GM19438 (cell line): ENCODE measurements around the gene STAG1.
"Not testable (repeated sequence)": the region's sequence is repeated elsewhere in the genome, so short reads cannot be mapped to it uniquely, and the experiment has no call there.

ENCODE experiments used
- ATAC-seq: cut with Tn5 transposase; IDR thresholded peaks from one replicate; pipeline ENCODE4 v1.9.1; 2021; ENCODE audit warnings: low read depth; ENCODE audit not compliant: unreplicated experiment

STAG1 gene

DNA sequence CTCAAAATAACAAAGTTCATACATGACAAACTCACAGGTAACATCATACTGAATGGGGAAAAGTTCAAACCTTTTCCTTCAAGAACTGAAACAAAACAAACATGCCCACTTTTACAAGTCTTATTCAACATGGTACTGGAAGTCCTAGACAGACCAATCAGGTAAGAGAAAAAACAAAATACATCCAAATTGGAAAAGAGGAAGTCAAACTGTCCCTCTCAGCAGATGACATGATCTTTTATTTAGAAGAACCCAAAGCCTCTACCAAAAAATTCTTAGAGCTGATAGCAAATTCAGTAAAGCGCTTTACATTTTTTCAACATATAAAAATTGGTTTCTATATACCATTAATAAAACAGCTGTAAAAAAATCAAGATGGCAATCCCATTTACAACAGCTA is 219.4 kb downstream of the STAG1 start:
- ATAC-seq, result no peak

DNA sequence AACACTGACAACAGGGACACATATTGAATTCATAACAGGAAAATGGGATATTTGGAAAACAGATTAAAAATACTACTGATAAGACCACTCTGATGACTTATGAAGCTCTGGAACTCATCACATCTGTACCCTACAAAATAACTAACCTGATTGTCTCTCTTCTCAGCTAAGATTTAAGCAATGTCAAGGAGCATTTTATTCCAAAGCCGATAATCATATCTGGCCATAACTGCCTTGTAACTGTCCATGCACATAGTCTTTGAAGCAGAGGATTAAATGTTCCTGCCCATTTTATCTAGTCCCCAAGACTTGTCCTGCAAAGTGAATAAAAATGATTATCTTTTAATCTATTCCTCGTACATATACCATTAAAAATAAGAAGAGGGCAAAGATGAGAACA is 234.1 kb downstream of the STAG1 start:
- no peak for ATAC-seq

DNA sequence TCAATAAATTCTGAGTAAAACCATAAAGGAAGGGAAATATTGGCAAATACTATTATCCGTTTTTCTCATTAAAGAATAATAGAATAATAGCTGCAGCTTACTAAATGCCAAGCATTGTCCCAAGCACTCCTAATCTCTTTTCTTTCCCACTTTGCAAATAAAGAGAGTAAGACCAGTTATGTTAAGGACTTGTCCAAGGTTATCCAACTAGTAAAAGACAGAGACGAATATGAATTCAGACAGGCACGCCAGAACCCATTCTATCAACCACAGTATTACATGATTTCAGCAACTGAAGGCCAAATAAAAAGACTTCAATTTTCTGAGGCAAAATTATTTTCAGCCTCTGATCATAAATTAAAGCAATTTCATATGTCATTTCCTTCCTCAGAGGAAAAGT is 235.5 kb downstream of the STAG1 start:
- no peak for ATAC-seq

DNA sequence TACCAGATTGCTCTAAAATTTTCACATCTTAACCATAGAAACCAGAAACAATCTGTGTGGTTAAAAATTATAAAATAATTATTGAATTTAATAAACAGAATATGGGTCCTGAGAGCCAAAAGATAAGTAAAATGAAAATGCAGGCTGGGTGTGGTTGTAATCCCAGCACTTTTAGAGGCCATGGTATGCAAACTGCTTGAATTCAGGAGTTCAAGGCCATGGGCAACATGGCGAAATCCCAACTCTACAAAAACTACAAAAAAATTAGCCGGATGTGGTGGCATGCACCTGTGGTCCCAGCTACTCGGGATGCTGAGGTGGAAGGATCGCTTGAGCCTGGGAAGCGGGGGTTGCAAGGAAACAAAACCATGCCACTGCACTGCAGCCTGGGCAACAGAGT is 236.1 kb downstream of the STAG1 start:
- ATAC-seq, result no peak

DNA sequence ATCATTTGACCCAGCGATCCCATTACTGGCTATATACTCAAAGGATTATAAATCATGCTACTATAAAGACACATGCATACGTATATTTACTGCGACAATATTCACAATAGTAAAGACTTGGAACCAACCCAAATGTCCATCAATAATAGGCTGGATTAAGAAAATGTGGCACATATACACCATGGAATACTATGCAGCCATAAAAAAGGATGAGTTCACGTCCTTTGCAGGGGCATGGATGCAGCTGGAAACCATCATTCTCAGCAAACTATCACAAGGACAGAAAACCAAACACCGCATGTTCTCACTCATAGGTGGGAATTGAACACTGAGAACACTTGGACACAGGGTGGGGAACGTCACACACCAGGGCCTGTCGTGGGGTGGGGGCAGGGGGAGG is 237.6 kb downstream of the STAG1 start:
- ATAC-seq, result not testable (repeated sequence)

DNA sequence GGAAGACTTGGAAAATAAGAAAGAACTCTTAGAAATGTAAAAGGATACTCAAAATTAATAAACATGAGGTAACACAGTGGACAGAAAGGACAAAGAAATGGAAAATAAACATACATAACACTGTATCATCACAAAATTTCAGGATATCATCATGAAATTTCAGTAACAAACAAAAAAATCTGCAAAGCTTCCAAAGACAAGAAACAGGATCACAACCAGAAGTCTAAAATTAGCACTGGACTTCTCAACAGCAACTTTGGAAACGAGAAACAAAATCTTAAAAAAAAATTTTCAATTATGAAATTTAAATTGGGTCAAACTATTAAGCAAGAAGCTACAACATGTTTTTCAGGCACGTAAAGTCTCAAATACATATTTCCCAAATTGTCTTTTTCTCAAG is 238.8 kb downstream of the STAG1 start:
- ATAC-seq, result no peak

DNA sequence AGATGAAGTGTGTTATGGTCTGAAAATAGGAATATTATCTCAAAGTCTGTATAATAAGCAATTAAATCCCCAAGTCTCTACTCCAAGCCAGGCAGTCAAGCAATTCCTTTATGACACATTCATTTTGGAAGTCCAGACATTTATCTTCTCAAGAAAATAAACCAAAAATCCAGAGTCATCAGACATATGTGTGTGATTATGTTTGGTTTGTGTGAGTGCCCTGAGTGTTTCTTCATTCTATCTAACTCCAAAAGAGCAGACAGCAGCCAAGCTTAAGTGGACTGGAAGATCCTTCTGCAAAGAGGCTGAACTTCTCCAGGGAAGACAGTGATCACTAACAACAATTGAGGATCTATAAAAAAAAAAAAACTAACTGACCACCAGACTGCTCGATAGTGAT is 239.8 kb downstream of the STAG1 start:
- no peak for ATAC-seq

DNA sequence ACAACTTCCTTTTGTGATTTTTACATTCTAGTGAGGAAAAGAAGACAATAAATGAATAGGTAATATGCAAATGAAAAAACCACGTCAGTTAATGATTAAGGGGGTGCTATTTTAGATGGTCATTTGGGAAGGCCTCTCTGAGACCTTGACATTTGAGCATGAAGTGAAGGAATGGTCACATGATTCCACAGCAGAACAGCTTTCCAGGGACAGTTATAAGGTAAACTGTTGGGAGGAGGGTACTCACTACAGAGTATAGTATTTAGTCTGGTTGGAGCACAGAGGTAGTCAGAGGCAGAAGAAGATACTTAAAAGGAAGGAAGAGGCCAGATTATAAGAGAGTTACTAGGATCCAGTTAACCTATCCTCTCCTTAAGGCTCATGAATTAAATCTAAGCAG is 246.5 kb downstream of the STAG1 start:
- no peak for ATAC-seq

DNA sequence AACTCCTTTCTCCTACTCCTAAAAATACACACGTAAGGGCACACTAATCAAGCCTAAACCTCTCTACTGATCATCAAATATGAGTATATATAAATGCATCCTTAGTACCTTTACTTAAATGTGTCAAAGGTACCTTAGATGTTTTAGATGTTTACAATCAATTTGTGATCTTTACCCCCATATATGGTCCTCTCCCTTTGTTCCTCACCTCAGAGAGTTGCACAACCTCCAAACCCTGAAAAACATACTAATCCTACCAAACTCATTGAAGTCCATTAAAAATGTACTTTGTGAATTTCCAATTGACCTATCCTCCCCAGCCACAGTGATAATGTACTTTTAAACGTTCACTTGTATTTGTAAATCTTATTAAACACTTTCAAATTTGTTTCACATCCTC is 249.1 kb downstream of the STAG1 start:
- ATAC-seq, result no peak

DNA sequence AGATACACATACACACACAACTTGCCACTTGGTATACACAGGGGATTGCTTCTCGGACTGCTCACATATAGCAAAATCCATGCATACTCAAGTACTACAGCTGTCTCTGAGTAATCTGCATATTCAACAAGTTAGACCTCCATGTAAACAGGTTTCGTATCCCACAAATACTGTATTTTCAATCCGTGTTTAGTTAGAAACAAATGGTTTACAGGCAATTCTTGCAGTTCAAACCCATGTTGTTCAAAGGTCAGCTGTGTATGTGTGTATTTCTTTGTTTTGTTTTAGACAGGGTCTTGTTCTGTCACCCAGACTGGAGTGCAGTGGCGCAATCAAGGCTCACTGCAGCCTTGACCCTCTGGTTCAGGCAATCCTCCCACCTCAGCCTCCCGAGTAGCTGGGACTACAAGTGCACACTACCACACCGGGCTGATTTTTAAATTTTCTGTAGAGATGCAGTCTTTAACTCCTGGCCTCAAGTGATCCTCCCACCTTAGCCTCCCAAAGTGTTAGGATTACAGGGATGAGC is 253.2 kb downstream of the STAG1 start:
- no peak for ATAC-seq

DNA sequence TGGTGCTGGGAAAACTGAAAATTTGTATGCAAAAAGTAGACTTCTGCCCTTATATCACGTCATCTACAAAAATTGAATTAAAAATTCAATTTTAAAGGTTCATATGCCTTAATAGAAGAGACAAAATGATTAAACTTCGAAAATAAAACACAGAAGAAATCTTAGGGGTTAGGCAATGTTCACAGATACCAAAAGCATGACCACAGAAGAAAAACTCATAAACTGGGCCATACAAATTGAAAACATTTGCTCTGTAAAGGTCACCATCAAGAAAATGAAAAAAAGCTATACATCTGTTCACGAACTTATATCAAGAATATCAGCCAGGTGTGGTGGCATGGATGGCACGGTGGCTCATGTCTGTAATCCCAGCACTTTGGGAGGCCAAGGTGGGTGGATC is 257.0 kb downstream of the STAG1 start:
- no peak for ATAC-seq

DNA sequence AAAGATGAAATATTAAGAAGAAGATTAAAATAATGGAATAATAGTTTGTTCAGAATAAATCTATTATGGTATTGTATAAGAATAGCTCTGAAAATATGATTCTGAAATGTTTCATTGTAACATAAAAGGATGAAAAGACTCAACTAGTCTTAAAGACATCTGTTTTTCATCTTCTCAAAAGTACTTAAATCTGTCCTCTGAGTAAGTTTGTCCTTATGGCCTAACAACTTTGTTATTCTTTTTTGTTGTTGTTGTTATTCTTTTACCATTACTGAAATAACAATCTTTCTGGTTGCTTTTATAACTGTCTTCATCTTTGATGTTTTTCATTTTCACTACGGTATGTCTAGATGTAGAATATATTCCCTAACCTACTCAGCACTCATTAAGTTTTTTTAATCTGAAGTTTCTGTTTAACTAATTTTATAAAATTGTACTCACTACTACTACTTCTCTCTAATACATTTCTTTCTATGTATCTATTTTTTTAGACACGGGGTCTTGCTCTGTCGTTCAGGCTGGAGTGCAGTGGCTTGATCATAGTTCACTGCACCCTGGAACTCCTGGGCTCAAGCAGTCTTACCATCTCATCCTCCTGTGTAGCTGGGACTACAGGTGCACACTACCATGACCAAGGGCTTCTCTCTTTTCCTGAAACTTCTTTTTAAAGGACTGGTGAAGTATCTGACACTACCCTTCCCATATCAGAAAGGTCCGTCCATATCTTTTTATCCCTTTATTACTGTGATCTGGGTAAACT is 261.4 kb downstream of the STAG1 start:
- ATAC-seq, result no peak

DNA sequence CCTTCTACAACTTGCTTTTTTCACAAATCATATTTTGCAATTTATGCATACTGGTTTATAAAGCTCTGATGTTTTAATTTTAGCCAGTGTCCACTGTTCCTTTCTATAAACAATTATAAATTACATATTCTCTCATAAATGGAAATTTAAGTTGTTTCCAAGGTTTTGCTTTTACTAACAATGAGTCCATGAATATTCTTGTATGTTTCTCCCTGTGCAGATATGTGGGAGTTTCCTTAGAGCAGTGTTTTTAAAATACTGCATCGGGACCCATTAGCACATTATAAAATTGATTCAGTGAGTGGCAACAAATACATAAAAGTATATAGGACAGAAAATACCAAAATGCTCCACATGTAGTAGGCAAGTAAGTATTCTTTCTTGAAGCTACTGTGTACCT is 266.4 kb downstream of the STAG1 start:
- ATAC-seq, result no peak

DNA sequence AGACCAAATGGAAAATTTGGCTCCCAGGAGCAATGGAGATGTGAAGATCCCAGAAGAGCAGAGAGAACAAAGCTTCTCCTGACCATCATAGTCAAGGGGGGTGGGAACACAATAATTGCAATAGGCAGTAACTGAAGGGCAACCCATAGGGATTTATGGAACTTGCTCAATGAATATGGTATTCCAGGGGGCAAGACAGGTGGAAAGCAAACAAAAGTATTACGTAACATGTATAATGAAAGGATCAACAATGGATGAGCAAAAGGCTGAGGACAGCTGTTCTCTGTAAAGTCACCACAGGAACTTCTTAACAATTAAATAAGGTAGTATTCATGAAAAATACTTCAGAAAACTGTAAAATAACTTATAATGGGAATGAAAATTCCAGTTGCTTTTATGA is 275.9 kb downstream of the STAG1 start:
- ATAC-seq, result no peak

DNA sequence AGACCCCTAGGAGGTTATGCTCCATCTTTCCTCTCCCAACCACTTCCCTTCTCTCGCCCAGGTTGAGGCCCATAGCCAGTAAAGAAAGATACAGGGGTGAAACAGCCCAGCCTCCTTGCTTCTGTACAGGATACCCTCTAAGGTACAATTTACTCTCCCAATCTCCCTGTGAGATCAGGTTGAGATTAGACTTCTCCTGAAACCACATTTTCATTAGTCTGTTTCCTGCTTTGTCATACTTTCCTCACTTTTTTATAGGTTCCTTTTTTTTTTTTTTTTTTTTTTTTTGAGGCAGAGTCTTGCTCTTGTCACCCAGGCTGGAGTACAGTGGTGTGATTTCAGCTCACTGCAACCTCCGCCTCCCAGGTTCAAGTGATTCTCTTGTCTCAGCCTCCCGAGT is 277.3 kb downstream of the STAG1 start:
- ATAC-seq, result not testable (repeated sequence)

DNA sequence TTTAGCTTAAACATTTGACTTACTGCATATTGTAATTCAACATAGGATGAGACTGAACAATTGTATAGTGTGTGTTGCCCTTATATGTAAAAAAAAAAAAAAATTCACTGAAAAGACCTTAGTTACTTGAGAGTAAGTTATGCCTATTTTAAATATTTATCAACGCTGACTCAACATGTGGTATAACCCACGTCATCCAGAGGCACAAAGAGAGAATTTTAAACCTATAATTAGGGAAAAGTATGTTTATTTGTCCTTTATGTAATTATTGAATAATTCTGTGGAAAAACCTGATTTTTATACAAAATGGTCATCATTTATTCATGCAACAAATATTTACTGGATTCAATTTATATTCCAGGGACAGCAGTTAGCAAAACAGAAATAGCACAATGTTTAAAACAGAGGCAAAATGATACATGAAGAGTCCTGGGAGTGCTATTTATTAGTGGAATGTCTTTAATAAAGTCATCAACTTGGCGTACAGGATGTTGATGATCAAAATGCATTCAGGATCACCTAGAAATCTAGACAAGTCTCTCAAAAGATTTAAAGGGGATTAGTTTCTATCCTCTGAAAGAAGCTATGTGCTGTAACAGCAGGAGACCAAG is 278.4 kb downstream of the STAG1 start:
- no peak for ATAC-seq

DNA sequence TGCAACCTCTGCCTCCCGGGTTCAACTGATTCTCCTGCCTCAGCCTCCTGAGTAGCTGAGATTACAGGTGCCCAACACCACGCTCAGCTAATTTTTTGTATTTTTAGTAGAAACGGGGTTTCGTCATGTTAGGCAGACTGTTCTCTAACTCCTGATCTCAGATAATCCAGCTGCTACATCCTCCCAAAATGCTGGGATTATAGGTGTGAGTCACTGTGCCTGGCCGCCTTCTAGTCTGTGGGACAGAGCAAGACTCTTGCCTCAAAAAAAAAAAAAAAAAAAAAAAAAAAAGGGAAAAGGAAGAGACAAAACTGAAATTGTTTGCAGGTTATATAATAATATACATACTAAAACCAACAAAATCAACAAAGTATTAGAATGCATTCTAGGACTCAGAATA is 286.9 kb downstream of the STAG1 start:
- ATAC-seq, result no peak

DNA sequence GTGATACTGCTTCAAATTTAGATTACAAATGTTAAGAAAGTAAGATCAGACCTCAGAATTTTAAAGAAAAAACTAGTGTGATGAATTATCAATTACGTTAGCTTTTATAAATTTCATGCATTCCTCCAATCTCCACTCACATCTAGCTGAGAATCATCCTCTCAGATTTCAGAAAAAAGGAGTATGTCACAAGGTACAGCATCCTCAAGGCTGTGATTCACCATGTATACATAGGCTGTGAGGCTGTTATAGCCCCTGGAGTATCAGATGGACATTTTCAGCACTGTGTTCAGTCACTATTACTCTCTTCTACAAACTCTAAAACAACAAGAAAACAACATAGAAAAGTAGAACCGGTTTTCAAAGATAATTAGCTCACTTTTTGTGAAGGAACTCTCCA is 287.7 kb downstream of the STAG1 start:
- ATAC-seq, result no peak

DNA sequence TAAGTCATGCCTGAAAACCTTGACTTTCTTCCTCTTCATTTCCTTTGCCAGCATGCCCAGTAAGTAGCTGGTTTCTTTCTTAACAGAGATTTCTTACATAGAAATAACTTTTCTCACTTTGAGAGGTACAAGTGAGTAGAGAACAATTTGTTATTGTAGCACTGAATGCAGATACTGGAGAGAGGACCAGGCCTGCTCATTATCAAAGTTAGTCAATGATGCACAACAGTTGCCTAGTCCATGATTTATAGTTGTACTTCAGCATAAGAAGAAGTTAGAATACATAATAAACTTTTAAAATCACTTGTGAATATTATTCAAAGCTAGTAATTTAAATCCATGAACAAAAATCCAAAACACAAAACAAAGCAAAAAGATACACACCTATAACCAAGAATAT is 289.0 kb downstream of the STAG1 start:
- ATAC-seq, result no peak

DNA sequence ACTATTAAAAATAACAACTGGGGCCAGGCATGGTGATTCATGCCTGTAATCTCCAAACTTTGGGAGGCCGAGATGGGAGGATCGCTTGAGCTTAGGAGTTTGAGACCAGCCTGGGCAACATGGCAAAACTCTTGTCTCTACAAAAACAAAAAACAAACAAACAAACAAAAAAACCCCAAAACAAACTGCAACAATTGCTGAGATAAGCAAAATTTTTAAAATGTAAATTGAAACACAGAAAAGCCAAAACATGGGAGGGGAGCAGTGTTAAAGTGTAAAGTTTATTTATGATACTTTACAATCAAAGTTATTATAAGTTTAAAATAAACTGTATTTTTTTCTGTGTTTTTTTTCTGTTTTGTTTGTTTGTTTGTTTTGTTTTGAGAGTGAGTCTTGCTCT is 294.4 kb downstream of the STAG1 start:
- ATAC-seq, result no peak

DNA sequence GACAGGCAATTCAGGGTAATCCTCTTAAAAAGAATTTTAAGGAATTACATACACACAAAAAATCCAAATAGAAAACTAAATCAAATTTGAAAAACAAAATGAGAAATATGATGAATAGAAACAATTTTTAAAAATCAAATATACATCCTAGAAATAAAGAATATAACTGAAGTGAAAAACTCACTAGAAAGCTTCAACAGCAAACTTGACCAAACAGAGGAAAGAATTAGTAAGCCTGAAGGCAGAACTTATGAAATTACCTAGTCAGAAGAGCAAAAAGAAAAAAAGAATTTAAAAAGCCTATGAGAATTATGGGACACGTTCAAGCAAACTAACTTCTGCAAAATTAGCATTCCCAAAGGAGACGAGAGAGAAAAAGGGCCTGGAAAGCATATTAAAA is 296.0 kb downstream of the STAG1 start:
- no peak for ATAC-seq

DNA sequence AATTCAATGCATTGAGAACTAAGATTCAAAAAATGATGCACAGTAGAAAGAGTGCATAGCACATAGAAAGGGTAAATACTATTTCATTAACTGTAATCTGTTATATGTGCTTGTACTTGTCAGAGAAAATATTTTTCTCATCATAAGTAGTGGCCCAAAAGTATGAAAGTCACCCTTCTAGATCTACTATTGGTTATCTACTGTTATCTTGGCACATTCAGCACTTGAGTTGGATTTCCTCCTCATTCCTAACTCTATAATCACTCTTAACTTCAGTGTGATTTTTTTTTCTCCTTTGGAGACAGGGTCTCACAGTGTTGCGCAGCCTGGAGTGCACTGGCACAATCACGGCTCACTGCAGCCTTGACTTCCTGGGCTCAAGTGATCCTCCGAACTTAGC is 307.6 kb downstream of the STAG1 start:
- no peak for ATAC-seq
